GM21529 (cell line): ENCODE measurements around the gene C3orf80.
"Not testable (repeated sequence)": the region's sequence is repeated elsewhere in the genome, so short reads cannot be mapped to it uniquely, and the experiment has no call there.

Source experiments
- ATAC-seq: cut with Tn5 transposase; IDR thresholded peaks from one replicate; pipeline ENCODE4 v1.9.1; 2021; ENCODE audit not compliant: unreplicated experiment

C3orf80 gene

DNA sequence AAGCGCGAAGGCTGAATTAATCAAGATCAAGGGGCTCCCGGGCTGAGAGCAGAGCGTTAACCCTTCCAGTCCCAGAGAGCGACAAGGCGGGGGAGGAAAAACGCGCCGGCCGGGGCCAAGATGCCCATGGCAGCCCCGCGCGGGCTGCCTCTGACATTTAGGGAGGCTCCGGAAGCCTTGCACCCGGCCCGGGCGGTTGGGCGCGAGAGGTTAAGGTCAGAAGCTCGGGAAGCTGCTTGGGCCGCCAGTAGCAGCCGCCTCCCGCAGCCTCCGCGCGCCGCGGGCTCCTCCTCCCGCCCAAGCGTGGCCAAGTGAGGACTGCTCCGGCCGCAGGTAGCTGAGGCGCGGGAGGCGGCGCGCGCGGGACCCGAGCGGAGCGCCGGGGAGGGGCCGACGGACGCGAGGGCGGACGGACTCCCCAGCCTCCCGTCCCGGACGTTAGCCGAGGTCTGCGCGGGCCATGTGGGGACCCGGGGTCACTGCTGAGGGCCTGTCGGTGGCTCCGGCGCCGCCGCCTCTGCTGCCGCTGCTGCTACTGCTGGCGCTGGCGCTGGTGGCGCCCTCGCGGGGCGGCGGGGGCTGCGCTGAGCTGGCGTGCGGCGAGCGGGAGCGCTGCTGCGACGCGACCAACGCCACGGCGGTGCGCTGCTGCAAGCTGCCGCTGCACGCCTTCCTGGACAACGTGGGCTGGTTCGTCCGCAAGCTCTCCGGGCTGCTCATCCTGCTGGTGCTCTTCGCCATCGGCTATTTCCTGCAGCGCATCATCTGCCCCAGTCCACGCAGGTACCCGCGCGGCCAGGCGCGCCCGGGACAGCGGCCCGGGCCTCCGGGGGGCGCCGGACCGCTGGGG, at the start of gene C3orf80:
TSS of gene C3orf80 (plus strand) at position 247 of the 850 bp plus-strand sequence. CDS start at position 461, 214 bp downstream.
- ATAC-seq: peak; percentile 74

DNA sequence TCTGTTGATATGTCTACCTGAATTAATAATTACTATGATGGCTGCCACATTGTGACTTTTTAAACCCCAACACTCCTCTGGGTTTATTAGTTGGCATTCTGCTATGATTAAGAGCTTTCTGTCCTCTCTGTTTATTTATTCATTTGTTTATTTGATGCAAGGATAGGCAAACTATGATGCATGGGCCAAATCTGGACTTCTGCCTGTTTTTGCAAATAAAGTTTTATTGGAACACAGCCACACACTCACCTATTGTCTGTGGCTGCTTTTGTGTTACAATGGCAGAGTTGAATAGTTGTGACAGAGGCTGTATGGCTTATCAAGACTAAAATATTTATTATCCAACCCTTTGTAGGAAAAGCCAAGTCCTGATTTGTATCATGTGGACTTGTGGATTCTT, 48.3 kb upstream of the C3orf80 start:
- no peak for ATAC-seq

DNA sequence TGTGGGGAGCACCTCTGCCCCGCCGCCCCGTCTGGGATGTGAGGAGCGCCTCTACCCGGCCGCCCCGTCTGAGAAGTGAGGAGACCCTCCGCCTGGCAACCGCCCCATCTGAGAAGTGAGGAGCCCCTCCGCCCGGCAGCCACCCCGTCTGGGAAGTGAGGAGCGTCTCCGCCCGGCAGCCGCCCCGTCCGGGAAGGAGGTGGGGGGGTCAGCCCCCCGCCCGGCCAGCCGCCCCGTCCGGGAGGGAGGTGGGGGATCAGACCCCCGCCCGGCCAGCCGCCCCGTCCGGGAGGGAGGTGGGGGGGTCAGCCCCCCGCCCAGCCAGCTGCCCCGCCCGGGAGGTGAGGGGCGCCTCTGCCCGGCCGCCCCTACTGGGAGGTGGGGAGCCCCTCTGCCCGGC, 46.6 kb upstream of the C3orf80 start:
- not testable (repeated sequence) for ATAC-seq

DNA sequence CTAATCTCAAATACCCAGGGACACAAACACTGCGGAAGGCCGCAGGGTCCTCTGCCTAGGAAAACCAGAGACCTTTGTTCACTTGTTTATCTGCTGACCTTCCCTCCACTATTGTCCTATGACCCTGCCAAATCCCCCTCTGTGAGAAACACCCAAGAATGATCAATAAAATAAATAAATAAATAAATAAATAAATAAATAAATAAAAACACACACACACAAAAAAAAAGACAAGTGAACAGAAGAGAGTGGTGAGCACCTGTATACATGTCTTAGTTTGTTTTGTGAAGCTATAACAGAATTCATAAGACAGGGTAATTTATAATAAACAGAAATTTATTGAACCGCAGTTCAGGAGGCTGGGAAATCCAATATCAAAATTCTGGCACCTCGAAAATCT, 45.8 kb upstream of the C3orf80 start:
- not testable (repeated sequence) for ATAC-seq

DNA sequence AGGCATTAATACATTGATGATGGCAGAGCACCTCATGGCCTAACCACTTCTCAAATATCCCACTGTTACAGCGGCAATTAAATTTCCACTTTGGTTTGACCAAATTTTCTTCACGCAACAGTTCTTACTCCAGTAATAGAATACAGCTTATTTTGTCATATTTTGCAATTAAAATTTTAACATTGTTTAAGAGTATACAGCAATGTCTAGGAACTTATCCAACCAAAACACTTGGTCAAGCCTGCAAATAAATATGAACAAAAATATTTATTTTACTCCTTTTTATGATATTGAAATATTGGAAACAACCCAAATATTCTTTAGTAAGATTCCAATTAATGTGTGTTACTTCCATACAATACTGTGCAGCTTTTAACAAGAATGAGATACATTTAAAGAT, 45.3 kb upstream of the C3orf80 start:
- no peak for ATAC-seq

DNA sequence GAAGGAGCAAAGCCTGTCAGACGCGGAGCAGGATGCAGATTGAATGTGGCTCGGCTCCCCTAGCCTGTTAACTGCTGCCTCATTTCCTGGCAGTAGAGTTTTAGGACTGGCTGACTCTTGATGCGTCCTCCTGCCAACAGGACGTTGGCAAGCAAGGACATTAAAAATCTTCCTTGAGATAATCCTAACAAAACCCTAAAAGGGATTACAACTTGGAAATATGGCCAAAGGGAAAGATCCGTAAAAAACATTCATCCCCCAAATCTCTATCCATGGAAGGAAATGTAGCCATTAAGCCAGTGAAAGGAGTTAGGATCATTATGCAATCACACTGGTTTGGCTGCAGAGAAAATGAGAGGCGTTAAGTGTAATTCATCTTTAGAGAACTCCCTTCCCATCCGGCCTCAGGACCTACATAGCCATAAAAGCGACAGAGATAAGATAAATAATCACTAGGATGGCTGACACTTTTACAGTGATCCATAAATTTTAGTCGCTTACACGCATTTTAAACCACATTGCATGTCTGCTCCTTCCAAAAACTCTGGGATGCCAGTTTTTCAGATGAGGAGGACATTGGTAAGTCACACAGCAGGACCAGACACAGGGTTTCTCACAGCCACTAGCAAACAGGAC, 44.5 kb upstream of the C3orf80 start:
- ATAC-seq: no peak

DNA sequence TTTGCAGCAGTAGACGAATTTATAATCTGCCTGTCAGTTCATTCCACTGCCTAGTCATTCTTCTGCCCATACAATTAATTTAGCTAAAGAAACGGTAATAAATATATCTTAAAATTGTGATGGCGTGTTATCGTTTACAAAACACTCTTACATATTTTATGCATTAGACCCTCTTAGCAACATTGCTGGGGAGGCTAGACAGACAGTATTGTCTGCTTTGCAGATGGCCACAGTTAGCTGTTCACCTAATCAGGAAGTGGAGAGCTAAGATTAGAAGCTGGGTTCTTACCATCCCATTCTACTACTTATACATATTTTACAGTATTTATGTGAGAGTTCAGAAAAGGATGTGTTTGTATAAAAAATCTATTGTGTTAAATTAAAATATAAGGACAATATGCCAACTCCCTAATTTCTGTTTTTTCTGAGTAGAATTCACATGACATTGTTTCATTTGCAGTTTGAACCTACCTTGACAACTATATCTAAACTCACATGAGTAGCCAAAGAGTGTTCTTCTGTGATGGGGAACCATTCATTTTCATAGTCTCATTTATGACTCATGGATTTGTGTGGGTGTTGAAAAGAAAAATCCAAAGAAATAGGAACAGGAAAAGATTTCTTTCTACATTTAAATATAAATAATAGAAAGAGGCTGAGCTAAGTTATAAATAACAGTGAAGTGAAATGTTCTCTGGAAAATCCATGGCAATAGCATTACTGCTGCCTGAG, 41.7 kb upstream of the C3orf80 start:
- no peak for ATAC-seq

DNA sequence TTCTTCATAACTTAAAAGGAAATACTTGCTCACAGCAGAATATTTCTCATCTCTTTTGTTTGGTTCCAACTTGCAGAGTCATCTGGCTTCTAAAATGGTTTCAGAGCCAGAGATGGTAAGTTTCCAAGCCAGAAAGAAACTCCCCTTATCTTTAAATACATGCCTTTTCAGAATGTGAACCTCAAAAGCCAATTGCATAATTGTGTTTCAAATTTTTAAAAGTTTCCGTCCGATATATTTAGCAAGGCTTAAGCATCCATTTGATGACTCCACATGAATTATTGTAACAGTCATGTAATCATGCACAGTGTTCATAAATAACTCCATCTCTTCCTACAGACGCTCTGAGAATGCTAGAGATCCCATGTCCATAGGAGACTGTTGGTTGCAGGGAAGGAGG, 40.6 kb upstream of the C3orf80 start:
- ATAC-seq: no peak

DNA sequence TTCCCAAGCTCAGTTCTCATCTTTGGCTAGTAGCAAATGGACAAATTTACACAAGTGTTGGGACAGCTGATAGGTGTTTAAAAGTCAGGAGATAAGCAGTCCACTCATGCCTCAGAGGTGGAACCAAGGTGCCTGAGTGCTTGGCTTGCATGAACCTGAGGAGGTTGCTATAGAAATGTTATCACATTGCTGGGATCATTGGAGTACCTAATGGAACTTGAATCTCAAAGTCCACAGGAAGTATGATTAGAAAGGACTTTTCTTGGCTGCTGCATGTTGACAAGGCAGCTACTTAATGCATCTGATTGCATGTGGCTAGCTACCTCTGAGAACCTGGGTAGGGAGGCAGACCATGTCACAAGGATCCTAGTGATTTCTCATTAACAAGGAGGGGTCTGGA, 39.5 kb upstream of the C3orf80 start:
- ATAC-seq: no peak

DNA sequence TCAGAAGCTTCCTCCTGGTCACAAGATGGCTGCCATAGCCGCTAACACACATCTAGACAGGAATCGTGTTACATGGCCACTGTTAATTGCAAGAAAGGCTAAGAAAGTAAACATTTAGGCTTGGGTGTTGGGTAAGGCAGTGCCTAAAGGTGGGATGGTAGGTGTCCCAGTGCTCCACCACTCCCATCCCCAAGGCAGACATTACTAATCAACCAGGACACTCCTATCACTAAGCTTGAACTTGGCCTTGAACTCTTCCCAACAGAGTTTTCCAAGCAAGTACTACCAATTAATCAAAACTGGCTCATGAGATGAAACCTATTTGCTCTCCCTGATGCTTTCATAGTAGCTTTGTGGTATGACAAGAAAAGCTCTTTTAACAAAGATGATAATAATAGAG, 37.9 kb upstream of the C3orf80 start:
- no peak for ATAC-seq

DNA sequence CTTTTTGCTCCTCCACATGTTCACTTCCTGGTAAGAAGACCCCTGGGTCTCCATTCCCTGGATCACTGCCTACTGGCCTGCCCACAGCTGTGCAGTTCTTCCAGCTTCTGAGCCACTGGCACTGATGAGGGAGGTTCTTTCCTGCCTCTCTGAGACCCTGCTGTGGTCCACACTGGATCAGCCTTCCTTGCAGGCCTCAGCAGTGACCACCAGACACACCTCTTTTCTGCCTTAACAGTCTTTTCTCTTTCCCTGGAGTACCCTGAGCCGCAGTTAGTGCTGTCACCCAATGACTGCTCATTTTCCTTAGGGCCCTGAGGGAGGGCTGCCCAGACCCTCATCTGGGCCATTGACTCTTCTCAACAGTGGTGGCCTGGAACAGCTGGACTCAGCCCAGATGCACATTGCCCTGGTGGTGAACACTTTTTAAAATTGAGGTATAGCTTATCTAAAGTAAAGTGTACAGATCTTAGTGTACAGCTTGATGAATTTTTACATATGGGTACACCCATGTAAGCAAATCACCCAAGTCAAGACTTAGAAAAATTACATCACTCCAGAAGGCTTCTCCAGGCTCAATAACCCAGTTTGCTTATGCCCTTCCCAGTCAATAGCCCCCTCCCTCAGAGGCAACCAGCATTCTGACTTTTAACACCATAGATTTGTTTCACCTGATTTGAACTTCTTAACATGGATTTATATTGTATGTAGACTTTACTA, 32.8 kb upstream of the C3orf80 start:
- no peak for ATAC-seq

DNA sequence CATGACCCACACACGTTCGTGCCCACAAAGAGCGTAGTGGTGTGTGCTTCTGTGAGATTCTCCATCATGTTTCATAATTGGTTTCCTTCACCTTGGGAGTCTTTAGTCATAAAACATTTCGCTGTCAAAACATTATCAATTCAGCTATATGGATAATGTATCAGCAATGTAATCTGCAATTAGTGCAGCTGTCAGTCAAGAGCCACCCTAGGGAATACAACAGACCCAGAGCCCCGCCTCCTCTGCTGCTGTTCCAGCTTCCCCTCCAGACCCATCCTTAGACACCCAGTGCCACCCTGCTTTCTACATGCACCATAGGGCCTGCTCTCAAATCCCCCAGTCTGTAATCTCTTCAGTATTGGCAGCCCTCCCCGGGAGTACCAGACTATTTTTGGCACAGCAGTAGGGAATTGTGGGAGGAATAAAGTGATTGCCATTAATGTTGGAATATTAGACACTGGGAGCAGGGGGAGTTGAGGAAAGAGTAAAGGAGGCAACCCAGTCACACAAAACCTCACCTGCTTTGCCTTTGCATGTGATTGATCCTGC, 31.5 kb upstream of the C3orf80 start:
- ATAC-seq: no peak

DNA sequence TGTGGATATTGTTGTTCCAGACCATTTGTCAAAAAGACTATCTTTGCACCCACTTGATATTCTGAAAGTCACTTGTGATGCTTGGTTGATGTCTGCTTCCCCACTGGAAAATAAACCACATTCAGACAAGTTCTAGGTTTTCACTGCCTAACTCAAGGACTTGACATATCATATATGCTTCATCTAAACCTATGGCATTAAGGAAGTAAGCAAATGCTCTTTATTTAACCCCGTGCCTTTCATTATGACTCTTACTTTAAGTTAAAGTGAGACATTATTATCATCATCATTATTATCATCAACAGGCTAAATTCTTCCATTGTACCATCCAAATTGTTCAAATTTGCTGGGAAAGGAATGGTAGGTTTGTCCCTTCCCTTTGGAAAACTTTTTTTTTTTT, 30.8 kb upstream of the C3orf80 start:
- no peak for ATAC-seq

DNA sequence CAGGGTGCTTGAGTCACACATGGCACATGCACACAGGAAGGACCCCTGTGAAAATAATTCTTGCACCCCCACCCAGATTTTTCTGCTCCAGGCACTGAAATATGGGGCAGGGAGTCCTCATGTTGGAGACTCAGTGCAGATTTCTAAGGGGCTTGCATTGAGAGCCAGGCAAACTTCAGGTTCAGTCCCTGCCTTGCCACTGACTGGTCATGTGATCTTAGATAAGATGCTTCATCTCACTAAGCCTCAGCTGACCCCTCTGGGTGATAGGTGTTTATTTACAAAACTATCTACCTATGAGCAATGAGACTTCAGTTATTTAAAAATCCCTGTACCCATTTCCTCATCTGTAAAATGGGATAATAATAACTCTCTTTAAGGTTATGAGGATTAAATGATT, 30.1 kb upstream of the C3orf80 start:
- no peak for ATAC-seq

DNA sequence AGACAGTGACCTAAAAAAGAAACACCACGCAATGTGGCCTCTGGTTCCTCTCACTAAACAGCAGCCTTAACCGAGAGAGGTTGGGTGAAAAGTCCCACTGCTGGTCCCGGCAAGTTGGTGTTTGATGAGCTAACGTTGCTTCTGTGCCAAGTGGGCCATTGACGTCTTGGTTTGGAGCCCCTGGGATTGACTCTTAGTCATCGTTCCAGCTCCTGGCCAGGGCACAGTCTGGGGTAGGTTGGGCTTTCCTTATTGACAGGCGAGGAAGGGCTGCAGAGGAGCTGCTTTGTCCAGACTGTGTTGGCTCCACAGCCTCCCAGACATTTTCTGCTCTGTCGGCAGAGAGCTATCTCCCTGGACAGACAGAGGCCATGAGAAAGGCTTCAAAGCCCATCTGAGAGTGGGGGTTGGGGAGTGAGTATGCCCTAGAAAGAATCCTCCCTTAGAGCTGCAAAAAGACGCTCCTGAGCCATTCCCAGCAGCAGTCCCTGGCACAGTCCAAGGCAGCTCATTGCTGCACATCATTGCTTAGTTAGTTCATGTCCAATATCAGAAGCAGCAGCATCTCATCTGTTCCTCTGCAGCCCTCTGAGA, 28.6 kb upstream of the C3orf80 start:
- ATAC-seq: no peak

DNA sequence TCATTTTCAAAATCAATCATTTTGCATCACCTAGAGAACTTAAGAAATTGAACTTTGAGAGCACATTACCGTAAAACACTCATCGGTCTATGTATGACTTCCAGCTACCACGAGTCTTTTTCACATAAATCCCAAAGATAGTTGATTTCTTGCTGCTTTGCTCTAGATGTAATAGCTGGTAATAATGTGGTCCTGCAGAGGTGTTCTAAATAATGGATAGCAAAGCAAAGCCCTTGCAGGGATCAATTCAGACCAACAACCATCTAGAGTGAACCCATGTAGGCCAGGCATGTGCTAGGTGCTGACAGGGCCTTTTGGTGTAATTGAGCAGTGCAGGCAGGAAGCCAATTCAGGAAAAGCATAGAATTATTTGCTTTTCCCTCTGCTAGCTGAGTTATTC, 26.1 kb upstream of the C3orf80 start:
- ATAC-seq: no peak

DNA sequence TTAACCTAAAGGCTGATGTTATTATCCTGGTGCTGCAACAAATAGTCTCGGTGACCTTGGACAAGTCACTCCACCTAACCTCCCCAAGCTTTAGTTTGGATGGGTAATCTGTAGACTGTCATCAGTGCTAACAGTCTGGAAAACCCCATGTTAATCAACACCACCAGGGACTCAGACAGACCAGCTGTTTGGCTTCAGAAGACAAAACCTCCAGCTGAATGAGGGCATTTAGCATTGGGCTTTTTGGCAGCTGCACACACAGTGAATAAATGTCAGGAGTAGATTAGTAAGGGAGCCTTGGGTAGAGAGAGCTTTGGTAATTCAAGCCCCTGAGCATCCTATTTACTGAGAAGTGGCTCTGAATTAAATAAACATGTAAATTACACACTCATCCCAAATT, 24.9 kb upstream of the C3orf80 start:
- ATAC-seq: peak; percentile 73

DNA sequence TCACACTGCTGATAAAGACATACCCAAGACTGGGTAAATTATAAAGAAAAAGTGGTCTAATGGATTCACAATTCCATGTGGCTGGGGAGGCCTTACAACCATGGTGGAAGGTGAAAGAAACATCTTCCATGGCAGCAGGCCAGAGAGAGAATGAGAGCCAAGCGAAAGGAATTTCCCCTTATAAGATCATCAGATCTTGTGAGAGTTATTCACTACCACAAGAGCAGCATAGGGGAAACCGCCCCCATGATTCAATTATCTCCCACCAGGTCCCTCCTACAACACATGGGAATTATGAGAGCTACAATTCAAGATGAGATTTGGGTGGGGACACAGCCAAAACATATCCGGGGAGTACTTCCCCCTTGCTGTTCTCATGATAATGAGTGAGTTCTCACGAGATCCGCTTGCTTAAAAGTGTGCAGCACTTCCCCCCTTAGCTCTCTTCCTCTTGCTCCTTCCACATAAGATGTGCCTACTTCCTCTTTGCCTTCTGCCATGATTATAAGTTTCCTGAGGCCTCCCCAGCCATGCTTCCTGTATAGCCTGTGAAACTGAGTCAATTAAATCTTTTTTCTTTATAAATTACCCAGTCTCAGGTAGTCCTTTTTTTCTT, 20.7 kb upstream of the C3orf80 start:
- ATAC-seq: not testable (repeated sequence)

DNA sequence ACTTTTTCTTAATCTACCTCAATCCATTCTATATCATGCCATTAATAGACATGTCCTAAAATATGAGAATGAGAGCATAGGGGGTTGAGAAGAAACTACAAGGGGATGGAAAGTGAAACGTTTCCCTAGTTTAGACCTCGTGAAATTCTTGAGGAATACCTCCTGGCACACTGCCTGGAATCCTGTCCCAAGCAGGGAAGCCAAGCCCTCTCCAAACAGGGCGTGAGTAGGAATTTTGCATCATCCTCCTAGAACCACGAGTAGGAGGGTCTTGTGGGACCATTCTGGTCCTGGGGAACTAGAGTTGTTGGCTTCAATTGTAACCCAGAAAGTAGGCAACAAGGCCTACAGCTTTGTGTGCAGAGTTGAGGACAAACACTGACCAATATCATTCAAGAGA, 19.6 kb upstream of the C3orf80 start:
- no peak for ATAC-seq

DNA sequence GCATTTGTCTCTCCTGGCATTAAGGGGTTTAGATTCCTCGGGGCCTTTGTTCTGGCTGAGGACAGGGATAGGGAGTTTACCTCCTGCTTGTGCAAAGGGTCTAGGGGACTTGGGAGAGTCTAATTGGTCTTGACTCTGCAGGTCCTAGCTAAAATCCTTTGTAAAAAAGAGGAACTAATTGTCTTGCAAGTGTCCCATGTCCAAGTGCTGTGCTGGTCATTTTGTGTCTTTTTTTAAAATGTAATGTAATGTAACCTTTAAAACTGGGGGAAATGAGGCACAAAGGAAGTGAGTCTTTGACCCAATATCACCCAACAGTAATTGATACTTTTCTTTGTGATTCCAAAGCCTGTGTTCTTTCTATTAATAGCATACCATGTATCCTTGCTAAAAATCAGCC, 14.9 kb upstream of the C3orf80 start:
- no peak for ATAC-seq
